H1 (cell line): ENCODE data around the gene TLE2. TPM values are rescaled to one million over a fixed set of nuclear protein-coding genes. Genes with fewer than 3 reads are reported as not detected.

Experiments used
- CTCF ChIA-PET: fragments of 300-600 bp; sonication (Branson Sonifier 250); formaldehyde crosslinking; loops from one replicate; lab custom pipeline; 2021; ENCODE audit not compliant: partially characterized antibody; lab: Charles Lee
- POLR2A ChIA-PET: fragments of 300-600 bp; sonication (Branson Sonifier 250); formaldehyde crosslinking; loops from one replicate; lab custom pipeline; 2021; ENCODE audit warnings: inconsistent platforms; ENCODE audit not compliant: partially characterized antibody; lab: Charles Lee
- DNase-seq, 2 experiments: peaks; one replicate each; pipeline versions ENCODE4 v3.0.0 to v3.0.0-alpha.2; 2010 to 2022; ENCODE audit warnings: low spot score in 2 of 2, low read depth in 1 of 2, mixed read lengths in 1 of 2
- FAIRE-seq: peaks from 2 replicates; lab custom pipeline; 2011; peaks lifted over from hg19 to GRCh38; lab: Jason Lieb, UNC
- H2AFZ ChIP-seq: 2 replicates; pipeline ENCODE4 v1.8.1; 2012; ENCODE audit warnings: low read length, inconsistent platforms
- H2AK5ac ChIP-seq: 2 replicates; pipeline ENCODE4 v1.6.1; 2013; ENCODE audit warnings: low read depth, low read length
- H2BK120ac ChIP-seq: replicated peaks from 2 replicates; pipeline ENCODE3; 2013; ENCODE audit warnings: low read depth, low read length, inconsistent platforms
- H2BK12ac ChIP-seq: 2 replicates; pipeline ENCODE4 v1.6.1; 2013; ENCODE audit warnings: low read depth, low read length
- H2BK15ac ChIP-seq: 2 replicates; pipeline ENCODE4 v1.6.1; 2013; ENCODE audit warnings: low read length
- H2BK20ac ChIP-seq: 2 replicates; pipeline ENCODE4 v1.6.1; 2013; ENCODE audit warnings: low read length
- H2BK5ac ChIP-seq: 2 replicates; pipeline ENCODE4 v1.6.1; 2013; ENCODE audit warnings: low read depth, low read length
- H3K14ac ChIP-seq: 2 replicates; pipeline ENCODE4 v1.6.1; 2013; ENCODE audit warnings: inconsistent platforms; ENCODE audit not compliant: insufficient read length
- H3K18ac ChIP-seq: 2 replicates; pipeline ENCODE4 v1.6.1; 2013; ENCODE audit warnings: low read length; ENCODE audit errors: extremely low read depth
- H3K23ac ChIP-seq: 2 replicates; pipeline ENCODE4 v1.6.1; 2013; ENCODE audit warnings: inconsistent platforms; ENCODE audit not compliant: insufficient read length
- H3K23me2 ChIP-seq: 2 replicates; pipeline ENCODE4 v1.6.1; 2013; ENCODE audit warnings: low read depth, low read length
- H3K27ac ChIP-seq: 2 replicates; pipeline ENCODE4 v1.6.1; 2011; ENCODE audit warnings: low read depth, low read length, inconsistent platforms
- H3K27me3 ChIP-seq, 4 experiments: replicated peaks in 1 of 4; 1 replicate in 1 of 4; 2 replicates in 3 of 4; pipeline versions ENCODE4 v1.6.1 to v1.8.1; 2011 to 2013; ENCODE audit warnings: low read length in 3 of 4, mild to moderate bottlenecking in 3 of 4, inconsistent platforms in 2 of 4, mixed read lengths in 2 of 4, moderate library complexity in 1 of 4; ENCODE audit not compliant: control insufficient read depth in 3 of 4, insufficient read depth in 3 of 4; ENCODE audit errors: extremely low read depth in 1 of 4
- H3K36me3 ChIP-seq, 4 experiments: 2 replicates each; pipeline versions ENCODE4 v1.6.1 to v1.8.1; 2011 to 2013; ENCODE audit warnings: mild to moderate bottlenecking in 4 of 4, low read length in 3 of 4, moderate library complexity in 2 of 4, control low read depth in 1 of 4, inconsistent platforms in 1 of 4; ENCODE audit not compliant: insufficient read depth in 4 of 4, control insufficient read depth in 2 of 4
- H3K4ac ChIP-seq: replicated peaks from 2 replicates; pipeline ENCODE3; 2013; ENCODE audit warnings: low read length, low read depth, mixed read lengths, inconsistent platforms; ENCODE audit not compliant: insufficient read length
- H3K4me1 ChIP-seq, 4 experiments: replicated peaks in 1 of 4; 1 replicate in 1 of 4; 2 replicates in 3 of 4; pipeline versions ENCODE4 v1.6.1 to v1.8.1; 2011 to 2013; ENCODE audit warnings: low read length in 3 of 4, inconsistent platforms in 2 of 4, mixed read lengths in 1 of 4; ENCODE audit not compliant: insufficient read depth in 4 of 4, control insufficient read depth in 3 of 4
- H3K4me2 ChIP-seq, 2 experiments: 2 replicates each; pipeline versions ENCODE4 v1.6.1 to v1.8.1; 2011 to 2013; ENCODE audit warnings: low read depth in 2 of 2, low read length in 2 of 2, control low read depth in 1 of 2, inconsistent platforms in 1 of 2, mild to moderate bottlenecking in 1 of 2; ENCODE audit not compliant: insufficient read depth in 1 of 2
- H3K4me3 ChIP-seq, 4 experiments: fragments of 200-600, 300-600 bp in 1 of 4; sonication (generic), shearing (Covaris generic), sonication (Bioruptor Twin) in 1 of 4; 2 replicates each; pipeline versions ENCODE4 v1.5.1 to v1.8.1; 2011 to 2016; ENCODE audit warnings: low read length in 4 of 4, low read depth in 3 of 4, control low read depth in 2 of 4, inconsistent platforms in 2 of 4, mild to moderate bottlenecking in 2 of 4, mixed read lengths in 1 of 4, moderate library complexity in 1 of 4; ENCODE audit not compliant: insufficient read depth in 2 of 4; ENCODE audit errors: extremely low read depth in 1 of 4
- H3K56ac ChIP-seq: replicated peaks from 2 replicates; pipeline ENCODE3; 2013; ENCODE audit warnings: low read depth, mild to moderate bottlenecking, mixed read lengths, low read length, inconsistent platforms; ENCODE audit not compliant: insufficient read length
- H3K79me1 ChIP-seq: 2 replicates; pipeline ENCODE4 v1.6.1; 2013; ENCODE audit warnings: low read depth, low read length, control low read depth
- H3K79me2 ChIP-seq, 2 experiments: 2 replicates each; pipeline versions ENCODE4 v1.6.1 to v1.8.1; 2012 to 2013; ENCODE audit warnings: low read length in 2 of 2, mild to moderate bottlenecking in 2 of 2, inconsistent platforms in 1 of 2; ENCODE audit not compliant: insufficient read depth in 2 of 2, control insufficient read depth in 1 of 2
- H3K9ac ChIP-seq, 4 experiments: replicated peaks in 1 of 4; 1 replicate in 1 of 4; 2 replicates in 3 of 4; pipeline versions ENCODE4 v1.6.1 to v1.8.1; 2011 to 2013; ENCODE audit warnings: low read depth in 3 of 4, low read length in 3 of 4, control low read depth in 2 of 4, mild to moderate bottlenecking in 2 of 4, moderate library complexity in 2 of 4, inconsistent platforms in 1 of 4; ENCODE audit errors: extremely low read depth in 1 of 4
- H3K9me3 ChIP-seq, 2 experiments: 2 replicates each; pipeline versions ENCODE4 v1.6.1 to v1.8.1; 2012 to 2013; ENCODE audit warnings: mild to moderate bottlenecking in 2 of 2, moderate library complexity in 2 of 2, control low read depth in 1 of 2, inconsistent platforms in 1 of 2, low read depth in 1 of 2, low read length in 1 of 2, mixed read lengths in 1 of 2; ENCODE audit not compliant: insufficient read depth in 2 of 2
- H4K20me1 ChIP-seq, 2 experiments: replicated peaks in 1 of 2; 2 replicates each; pipeline versions ENCODE3 to v1.8.1; 2011 to 2013; ENCODE audit warnings: inconsistent platforms in 2 of 2, low read length in 2 of 2, mild to moderate bottlenecking in 1 of 2; ENCODE audit not compliant: insufficient read depth in 2 of 2, control insufficient read depth in 1 of 2
- H4K5ac ChIP-seq: 2 replicates; pipeline ENCODE4 v1.6.1; 2013; ENCODE audit warnings: low read length, low read depth, mixed read lengths, inconsistent platforms; ENCODE audit not compliant: insufficient read length
- H4K8ac ChIP-seq: 2 replicates; pipeline ENCODE4 v1.8.0; 2013; ENCODE audit warnings: mild to moderate bottlenecking, moderate library complexity, low read length, inconsistent platforms; ENCODE audit not compliant: insufficient read depth; ENCODE audit errors: extremely low read depth
- H4K91ac ChIP-seq: replicated peaks from 2 replicates; pipeline ENCODE3; 2013; ENCODE audit warnings: low read length, mixed read lengths, inconsistent platforms; ENCODE audit not compliant: insufficient read length
- CREB1 ChIP-seq: IDR thresholded peaks from 2 replicates; pipeline ENCODE4 v1.6.1; 2012; ENCODE audit warnings: inconsistent platforms
- EP300 ChIP-seq, 2 experiments: IDR thresholded peaks; 1 replicate in 1 of 2; 2 replicates in 1 of 2; pipeline ENCODE4 v1.6.1; 2011 to 2012; ENCODE audit warnings: low read depth in 2 of 2, low read length in 2 of 2, mild to moderate bottlenecking in 2 of 2, borderline replicate concordance in 1 of 2, inconsistent platforms in 1 of 2, moderate library complexity in 1 of 2
- GTF2F1 ChIP-seq: IDR thresholded peaks from 2 replicates; pipeline ENCODE4 v1.6.1; 2012; ENCODE audit warnings: low read depth, low read length, improper control_type of control experiment, borderline replicate concordance
- JUN ChIP-seq: IDR thresholded peaks from 2 replicates; pipeline ENCODE4 v1.6.1; 2011; ENCODE audit warnings: low read depth, mild to moderate bottlenecking, improper control_type of control experiment, low read length
- JUND ChIP-seq: IDR thresholded peaks from 2 replicates; pipeline ENCODE4 v1.6.1; 2011; ENCODE audit warnings: mild to moderate bottlenecking, improper control_type of control experiment, low read length
- RBBP5 ChIP-seq: IDR thresholded peaks from 2 replicates; pipeline ENCODE4 v1.7.1; 2012; ENCODE audit warnings: low read depth, mild to moderate bottlenecking, inconsistent platforms, low read length, moderate library complexity, borderline replicate concordance
- TAF1 ChIP-seq: IDR thresholded peaks from 2 replicates; pipeline ENCODE4 v1.6.1; 2011; ENCODE audit warnings: mild to moderate bottlenecking, low read depth, low read length
- WGBS, 2 experiments: shearing (Covaris generic) in 1 of 2; methylation state at CpG; one replicate each; pipeline versions ENCODE4 v1.1.6 to v1.1.7; 2013 to 2015; ENCODE audit warnings: low lambda C conversion rate in 2 of 2, mixed read lengths in 2 of 2, inconsistent platforms in 1 of 2, low coverage in 1 of 2, missing lambda C conversion rate in 1 of 2; ENCODE audit not compliant: insufficient replicate concordance in 2 of 2, insufficient coverage in 1 of 2, insufficient read length in 1 of 2; ENCODE audit errors: extremely low coverage in 1 of 2, missing lambda C conversion rate in 1 of 2; 5-methylcytosine and 5-hydroxymethylcytosine counted together
- polyA plus RNA-seq, 7 experiments: library from polyadenylated mRNA; depleted of rRNA in 3 of 7; stranded (reverse) in 5 of 7; unstranded in 2 of 7; fragments of >200 nt in 5 of 7; fragments of 200-250 nt in 2 of 7; gene quantifications; 1 replicate in 5 of 7; 2 replicates in 1 of 7; 4 replicates in 1 of 7; pipeline versions ENCODE4 v1.2.1 to v1.2.3, GENCODE V29; 2011 to 2013; ENCODE audit warnings: missing spikeins in 2 of 7, mixed read lengths in 2 of 7
- total RNA-seq: library from RNA; stranded (reverse); fragmentation: NEBNext Ultra II Directional; extraction: Animal tissue kit (Norgen Biotek cat#: 25700); gene quantifications from 2 replicates; pipeline ENCODE4 v1.2.1, GENCODE V29; 2021
- TF ChIP-seq, protein P1 (sequence below): IDR thresholded peaks from 2 replicates; pipeline ENCODE4 v1.6.1; 2012; ENCODE audit warnings: inconsistent platforms
- TF ChIP-seq, protein P2 (sequence below), 3 experiments: IDR thresholded peaks; 1 replicate in 2 of 3; 2 replicates in 1 of 3; pipeline versions ENCODE4 v1.5.1 to v1.6.1; 2011; ENCODE audit warnings: low read length in 3 of 3, mild to moderate bottlenecking in 3 of 3, inconsistent platforms in 2 of 3, low read depth in 1 of 3, moderate library complexity in 1 of 3; ENCODE audit not compliant: insufficient read depth in 1 of 3; ENCODE audit errors: control extremely low read depth in 1 of 3

TLE2 gene
- total and polyA plus RNA-seq, 2 of the 8 experiments (the other 6 are each of a cell fraction or from before 2014, with no cell fraction given) = 8.0 to 11.5 TPM

DNA sequence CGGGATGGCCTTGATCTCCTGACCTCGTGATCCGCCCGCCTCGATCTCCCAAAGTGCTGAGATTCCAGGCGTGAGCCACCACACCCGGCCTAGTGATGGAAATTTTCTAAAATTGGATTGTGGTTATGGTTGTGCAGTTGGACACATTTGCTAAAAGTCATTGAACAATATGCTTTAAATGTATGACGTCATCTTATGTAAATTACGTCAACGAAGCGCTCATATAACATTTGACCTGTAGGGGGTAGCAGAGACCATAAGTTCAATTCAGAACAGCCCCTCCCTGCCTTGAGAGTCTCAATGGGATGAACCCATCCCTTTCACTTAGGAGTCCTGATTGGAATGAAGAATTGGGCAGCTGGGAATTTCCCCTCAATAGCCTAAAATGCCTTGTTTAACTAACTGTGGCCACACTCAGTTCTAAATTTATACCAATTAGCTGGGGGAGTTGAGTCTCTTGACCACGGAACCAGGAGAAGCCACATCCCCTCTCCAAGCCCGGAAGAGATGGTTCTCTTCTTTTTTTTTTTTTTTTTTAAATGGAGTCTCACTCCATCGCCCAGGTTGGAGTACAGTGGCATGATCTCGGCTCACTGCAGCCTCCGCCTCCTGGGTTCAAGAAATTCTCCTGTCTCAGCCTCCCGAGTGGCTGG, 66.9 kb downstream of the TLE2 start:
- DNase-seq (peak in 1 of 2 experiments; percentile 69), FAIRE-seq (peak; percentile 99)
- Histone ChIP-seq H2BK15ac (no peak overlapping the region), H3K9me3 (no peaks in the 10 kb centered on the region), H3K4me3 (no peak overlapping the region), H3K4me1 (no peaks in the 10 kb centered on the region), H2BK12ac (no peak overlapping the region), H2BK120ac (no peak overlapping the region), H3K4ac (no peak overlapping the region), H2BK5ac (no peak overlapping the region), H3K18ac (no peak overlapping the region), H4K91ac (no peak overlapping the region), H3K4me2 (no peak overlapping the region), H3K79me1 (no peaks in the 10 kb centered on the region), H4K8ac (no peak overlapping the region), H3K27me3 (no peaks in the 10 kb centered on the region; a peak in 1 of 7 replicates), H4K20me1 (no peaks in the 10 kb centered on the region), H2AFZ (no peak overlapping the region), H2AK5ac (no peak overlapping the region), H3K9ac (no peak overlapping the region), H4K5ac (no peak overlapping the region), H3K36me3 (no peaks in the 10 kb centered on the region), H3K23ac (no peak overlapping the region), H3K56ac (no peak overlapping the region), H3K79me2 (no peaks in the 10 kb centered on the region), H3K23me2 (no peaks in the 10 kb centered on the region), H3K27ac (no peak overlapping the region), H3K14ac (no peak overlapping the region), H2BK20ac (no peak overlapping the region)
- CTCF ChIA-PET = interaction anchor here (0.6 to 18.9 kb wide), 36 partner anchors 9 to 740 kb away, joined by 3 to 260 read pairs (median 4); no protein-coding TSS in a partner anchor
- WGBS, 2 experiments = 45% methylated on average over 13 of the region's 17 CpGs; no CpG with 5 or more reads in 1 of the 2 experiments
- POLR2A ChIA-PET = interaction anchor here (0.7 to 1.4 kb wide), 2 partner anchors 11 to 113 kb away, joined by 3 to 4 read pairs; no protein-coding TSS in a partner anchor
- TF ChIP-seq EP300 (IDR thresholded peaks at IDR 0.05; ENCODE audit: borderline replicate concordance in 1 of 2, low read depth in 2 of 2, low read length in 2 of 2) (no peak), JUND (peak; percentile 100), TAF1 (no peak), JUN (peak; percentile 98), GTF2F1 (no peak), CREB1 (peak; percentile 95), RBBP5 (no peak)
- TF ChIP-seq, protein P1, sequence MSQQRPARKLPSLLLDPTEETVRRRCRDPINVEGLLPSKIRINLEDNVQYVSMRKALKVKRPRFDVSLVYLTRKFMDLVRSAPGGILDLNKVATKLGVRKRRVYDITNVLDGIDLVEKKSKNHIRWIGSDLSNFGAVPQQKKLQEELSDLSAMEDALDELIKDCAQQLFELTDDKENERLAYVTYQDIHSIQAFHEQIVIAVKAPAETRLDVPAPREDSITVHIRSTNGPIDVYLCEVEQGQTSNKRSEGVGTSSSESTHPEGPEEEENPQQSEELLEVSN = no peak
- TF ChIP-seq, protein P2, sequence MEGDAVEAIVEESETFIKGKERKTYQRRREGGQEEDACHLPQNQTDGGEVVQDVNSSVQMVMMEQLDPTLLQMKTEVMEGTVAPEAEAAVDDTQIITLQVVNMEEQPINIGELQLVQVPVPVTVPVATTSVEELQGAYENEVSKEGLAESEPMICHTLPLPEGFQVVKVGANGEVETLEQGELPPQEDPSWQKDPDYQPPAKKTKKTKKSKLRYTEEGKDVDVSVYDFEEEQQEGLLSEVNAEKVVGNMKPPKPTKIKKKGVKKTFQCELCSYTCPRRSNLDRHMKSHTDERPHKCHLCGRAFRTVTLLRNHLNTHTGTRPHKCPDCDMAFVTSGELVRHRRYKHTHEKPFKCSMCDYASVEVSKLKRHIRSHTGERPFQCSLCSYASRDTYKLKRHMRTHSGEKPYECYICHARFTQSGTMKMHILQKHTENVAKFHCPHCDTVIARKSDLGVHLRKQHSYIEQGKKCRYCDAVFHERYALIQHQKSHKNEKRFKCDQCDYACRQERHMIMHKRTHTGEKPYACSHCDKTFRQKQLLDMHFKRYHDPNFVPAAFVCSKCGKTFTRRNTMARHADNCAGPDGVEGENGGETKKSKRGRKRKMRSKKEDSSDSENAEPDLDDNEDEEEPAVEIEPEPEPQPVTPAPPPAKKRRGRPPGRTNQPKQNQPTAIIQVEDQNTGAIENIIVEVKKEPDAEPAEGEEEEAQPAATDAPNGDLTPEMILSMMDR (IDR thresholded peaks at IDR 0.05; ENCODE audit: control extremely low read depth in 1 of 3, insufficient read depth in 1 of 3, low read depth in 1 of 3, low read length in 3 of 3) = peak in 2 of 3 experiments; percentile 82 to 83; a peak in 3 of 4 replicates
